Measurements from ENCODE around the gene DCUN1D1.

The DCUN1D1 gene

GRCh38 chr3:182935803-182936202 lies 44.5 kb downstream of the DCUN1D1 start:
- no peak for DNase-seq

DNA sequence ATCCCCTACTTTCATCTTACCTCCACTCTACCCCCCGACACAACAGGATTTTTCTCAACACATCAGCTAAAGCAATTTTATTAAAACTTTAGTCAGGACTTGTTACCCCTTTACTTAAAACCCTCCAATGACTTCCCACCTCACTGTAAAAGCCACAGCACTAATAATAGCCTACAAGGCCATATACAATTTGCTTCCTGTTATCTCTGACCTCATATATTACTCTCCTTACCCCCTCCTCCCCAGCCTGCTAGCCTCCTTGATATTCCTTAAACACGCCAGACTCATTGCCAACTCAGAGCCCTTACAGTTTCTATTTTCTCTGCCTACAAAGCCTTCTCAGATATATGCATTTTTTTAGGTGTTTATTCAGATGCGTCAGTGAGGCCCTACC lies 54.4 kb downstream of the DCUN1D1 start:
- DNase-seq = no peak

DNA sequence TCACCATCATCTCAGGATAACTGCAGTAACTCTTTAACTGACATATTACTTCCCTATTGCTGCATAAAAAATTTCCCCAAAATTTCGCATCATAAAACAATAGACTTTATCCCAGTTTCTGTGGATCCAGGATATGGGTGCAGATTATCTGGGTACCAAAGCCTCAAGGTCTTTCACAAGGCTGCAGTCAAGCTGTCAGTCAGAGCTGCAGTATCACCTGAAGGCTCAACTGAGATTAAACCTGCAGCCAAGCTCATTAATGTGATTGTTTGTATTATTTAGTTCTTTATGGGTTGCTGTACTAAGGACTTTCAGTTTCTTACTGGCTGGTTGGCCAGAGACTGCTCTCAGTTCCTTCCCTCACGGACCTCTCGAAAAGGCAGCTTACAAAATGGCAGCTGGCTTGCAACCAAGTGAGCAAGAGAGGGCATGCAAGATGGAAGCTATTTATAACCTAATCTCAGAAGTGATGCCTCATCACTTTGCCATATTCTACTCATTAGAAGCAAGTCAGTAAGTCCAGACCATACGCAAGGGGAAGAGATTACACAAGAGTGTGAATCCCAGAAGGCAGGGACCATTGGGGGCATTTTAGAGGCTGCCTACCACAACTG lies 54.9 kb downstream of the DCUN1D1 start:
- DNase-seq = no peak

DNA sequence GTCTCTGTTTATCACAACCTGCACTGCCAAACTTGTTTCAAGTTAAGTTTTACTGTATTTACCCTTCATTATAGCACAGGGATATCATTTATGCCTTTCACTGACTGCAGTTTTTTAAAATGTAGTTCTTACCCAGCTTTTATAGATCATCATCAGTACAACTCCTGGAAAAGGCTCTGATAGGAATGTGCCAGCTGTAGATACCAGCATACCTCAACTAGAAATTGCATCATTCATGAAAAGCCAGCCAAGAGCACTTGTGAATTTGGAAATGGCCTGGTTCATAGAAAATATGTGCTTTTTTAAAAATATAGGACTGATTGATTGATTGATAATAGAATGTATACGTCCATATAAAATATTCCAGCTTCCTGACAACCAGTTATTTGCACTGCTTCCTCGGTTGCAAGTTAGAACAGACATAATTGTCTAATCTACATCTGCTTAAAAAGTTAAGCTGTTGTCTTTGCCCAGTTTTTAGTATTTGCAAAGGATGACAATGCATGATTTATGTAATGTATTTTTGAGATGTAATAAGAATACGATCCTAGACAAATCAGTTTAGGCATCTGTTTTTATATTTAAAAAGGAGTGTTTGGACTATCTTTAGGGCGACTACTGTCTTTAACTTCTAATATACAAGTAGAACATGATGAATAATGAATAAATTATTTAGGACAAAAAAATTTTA lies 58.5 kb downstream of the DCUN1D1 start:
- no peak for DNase-seq

- DNase-seq = no peak
Observed at GRCh38 chr3:182920515-182921084, 59.7 kb downstream of the DCUN1D1 start.

DNA sequence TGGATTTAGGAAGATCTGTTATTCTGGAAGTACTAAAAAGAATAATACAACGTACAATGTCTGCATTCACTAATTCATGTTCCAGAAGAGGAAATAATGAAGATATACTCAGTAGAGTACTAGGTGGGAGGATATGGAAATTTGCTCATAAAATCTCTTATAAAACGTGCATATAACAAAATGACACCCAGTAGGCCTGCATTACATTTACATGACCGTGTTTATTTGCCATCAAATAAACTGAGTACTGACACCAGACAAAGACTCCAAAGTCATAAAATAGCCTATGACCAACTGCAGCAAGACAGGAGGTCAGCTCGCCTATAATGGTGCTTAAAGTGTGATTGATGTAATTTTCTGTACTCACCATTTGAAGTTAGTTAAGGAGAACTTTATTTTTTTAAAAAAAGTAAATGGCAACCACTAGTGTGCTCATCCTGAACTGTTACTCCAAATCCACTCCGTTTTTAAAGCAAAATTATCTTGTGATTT lies 60.4 kb downstream of the DCUN1D1 start:
- DNase-seq = no peak

- DNase-seq = no peak
Observed at GRCh38 chr3:182917134-182917533, 63.2 kb downstream of the DCUN1D1 start.

GRCh38 chr3:182914341-182914740 lies 66.0 kb downstream of the DCUN1D1 start:
- no peak for DNase-seq

- peak; percentile 23 for DNase-seq
Observed at GRCh38 chr3:182913889-182914288, 66.4 kb downstream of the DCUN1D1 start.

DNA sequence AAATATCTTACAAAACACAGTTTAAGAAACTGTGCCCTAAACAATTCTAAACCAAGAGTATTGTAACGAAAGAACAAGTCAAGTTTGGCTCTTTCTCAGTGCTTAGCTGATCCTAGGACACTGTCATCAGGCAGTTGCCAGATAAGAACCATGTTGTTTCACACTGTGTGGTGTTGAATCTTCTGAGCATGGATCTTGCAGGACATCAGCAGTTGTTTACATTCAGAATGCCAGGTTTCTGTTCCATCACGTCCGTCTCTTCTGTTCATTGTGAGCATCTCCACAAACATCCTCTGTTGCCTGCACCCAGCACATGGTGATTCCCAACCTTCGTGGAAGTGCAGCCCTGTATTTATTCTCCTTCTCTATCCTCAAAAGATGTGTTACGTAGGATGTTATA lies 67.9 kb downstream of the DCUN1D1 start:
- DNase-seq = no peak

DNA sequence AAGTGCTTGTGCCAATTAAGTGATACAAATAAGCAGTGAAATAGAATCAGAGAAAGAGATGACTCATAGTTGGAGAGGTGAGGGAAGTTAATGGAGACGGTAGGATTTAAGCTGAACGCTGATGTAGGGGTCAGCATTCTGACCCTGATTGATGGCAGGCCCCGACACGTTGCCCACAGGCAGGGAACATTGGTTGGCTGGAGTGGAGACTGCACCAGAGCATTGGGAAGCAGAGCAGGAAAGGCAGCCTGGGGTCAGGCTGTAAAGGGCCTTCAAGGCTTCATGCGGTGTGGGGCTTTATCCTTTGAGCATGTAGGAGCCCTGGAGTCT lies 68.6 kb downstream of the DCUN1D1 start:
- no peak for DNase-seq

- no peak for DNase-seq
Observed at GRCh38 chr3:182910936-182911781, 69.2 kb downstream of the DCUN1D1 start.

DNA sequence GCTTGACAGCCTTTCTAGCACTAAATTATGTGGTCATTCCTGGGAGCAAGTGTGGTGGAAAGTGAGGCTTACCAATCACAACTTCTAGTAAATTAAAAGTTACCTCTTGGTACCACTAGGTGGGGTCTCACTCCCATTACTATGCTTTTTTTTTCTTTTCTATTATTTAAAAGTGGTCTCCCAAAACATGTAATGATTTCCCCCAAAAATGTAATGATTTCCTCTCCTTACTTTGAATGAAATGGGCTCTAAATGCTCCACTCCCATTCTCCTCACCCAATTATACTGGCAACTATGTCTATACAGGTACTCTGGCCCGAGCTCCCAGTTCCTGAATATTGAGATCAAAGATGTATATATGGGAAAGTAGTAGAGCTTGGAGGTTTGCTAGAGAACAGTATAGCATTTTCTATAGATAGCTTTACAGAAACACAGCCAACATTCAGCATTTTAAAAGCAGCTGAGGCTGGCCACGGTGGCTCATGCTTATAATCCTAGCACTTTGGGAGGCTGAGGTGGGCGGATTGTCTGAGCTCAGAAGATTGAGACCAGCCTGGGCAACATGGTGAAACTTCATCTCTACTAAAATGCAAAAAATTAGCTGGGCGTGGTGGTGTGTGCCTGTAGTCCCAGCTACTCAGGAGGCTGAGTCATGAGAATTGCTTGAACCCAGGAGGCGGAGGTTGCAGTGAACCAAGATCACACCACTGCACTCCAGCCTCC lies 70.9 kb downstream of the DCUN1D1 start:
- DNase-seq = no peak

GRCh38 chr3:182908471-182908870 lies 71.9 kb downstream of the DCUN1D1 start:
- no peak for DNase-seq

GRCh38 chr3:182906036-182906435 lies 74.3 kb downstream of the DCUN1D1 start:
- DNase-seq = no peak

GRCh38 chr3:182905623-182906022 lies 74.7 kb downstream of the DCUN1D1 start:
- no peak for DNase-seq

DNA sequence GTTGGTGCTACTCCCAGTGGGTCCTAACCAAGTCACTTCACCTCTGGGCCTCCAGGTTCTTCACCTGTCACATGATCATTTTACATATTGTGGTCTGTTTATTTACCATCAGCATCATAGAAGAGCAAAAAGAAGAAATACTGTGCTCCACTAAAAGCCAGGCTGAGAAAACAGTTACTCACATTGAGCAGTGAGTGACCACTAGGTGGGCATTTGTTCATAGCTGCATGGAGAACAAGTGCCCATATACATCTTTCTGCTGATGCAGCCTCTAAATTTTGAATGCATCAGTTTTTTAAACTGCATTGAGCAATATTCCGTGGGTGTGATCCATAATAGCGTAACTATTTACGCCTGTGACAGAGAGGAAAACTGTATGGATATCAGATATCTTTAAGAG lies 76.2 kb downstream of the DCUN1D1 start:
- no peak for DNase-seq

GRCh38 chr3:182902236-182902635 lies 78.1 kb downstream of the DCUN1D1 start:
- no peak for DNase-seq

- DNase-seq = no peak
Observed at GRCh38 chr3:182896553-182896952, 83.8 kb downstream of the DCUN1D1 start.

- DNase-seq = no peak
Observed at GRCh38 chr3:182895513-182896112, 84.7 kb downstream of the DCUN1D1 start.

DNA sequence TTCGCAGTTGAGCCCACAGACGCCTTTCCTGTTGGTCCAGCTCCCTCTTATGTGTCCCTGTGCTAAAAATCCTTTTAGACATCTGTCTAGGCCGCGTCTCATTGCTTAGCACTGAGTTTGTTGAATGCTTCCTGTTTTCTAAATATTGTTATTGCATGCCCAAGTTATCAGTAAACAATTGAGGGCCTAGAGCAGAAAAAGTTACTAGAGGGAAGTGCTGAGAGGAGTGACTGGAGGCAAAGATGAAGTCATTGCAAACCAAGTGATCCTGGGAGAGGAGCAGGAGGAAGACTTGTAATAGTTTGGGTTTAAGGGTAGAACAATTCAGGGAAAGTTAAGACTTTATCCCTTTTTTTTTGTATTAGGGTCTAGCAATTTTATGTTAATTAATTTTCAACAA lies 88.1 kb downstream of the DCUN1D1 start:
- DNase-seq = no peak

DNA sequence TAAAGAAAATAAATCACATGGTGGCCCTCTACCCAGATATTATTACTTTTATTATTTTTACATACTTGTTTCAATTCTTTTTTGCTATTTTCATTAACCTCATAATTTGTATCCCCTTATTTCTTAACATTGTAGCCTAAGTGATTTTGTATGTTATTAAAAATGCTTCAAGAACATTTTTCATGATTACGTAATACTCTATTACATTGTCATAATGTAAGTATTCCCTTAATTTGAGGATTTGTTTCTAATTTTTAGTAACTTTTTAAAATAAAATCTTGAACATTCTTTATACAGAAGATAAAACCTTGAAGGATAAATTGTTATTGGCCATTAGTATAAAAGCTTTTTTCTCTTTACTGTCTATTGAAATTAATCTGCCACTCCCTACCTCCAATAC lies 89.0 kb downstream of the DCUN1D1 start:
- no peak for DNase-seq
